ENCODE data around the gene NAALADL2. TPM values are rescaled to one million over a fixed set of nuclear protein-coding genes. Genes with fewer than 3 reads are reported as not detected.

Gene NAALADL2
- total and polyA plus RNA-seq, 2 of the 13 experiments (the other 11 are each of a cell fraction or from before 2014, with no cell fraction given) = 0.08 TPM; not detected in 1

GRCh38 chr3:174858353-174858752, 781 bp upstream of the NAALADL2 start:
- BruUV-seq (replicated peaks) = no TSS peak
- H2AFZ ChIP-seq (ENCODE audit: low read length) = no peak overlapping the region

More at GRCh38 chr3:174858353-174858752, 781 bp upstream of the NAALADL2 start:
- ATAC-seq = no peak
- CTCF ChIA-PET (ENCODE audit: low intra/inter-chr PET ratio, low total read pairs) = no interaction called here
- WGBS (ENCODE audit: low lambda C conversion rate) = 8% methylated on average over 1 of the region's 1 CpG
- no peak for FAIRE-seq
- H3K4me2 ChIP-seq (ENCODE audit: low read depth, low read length) = no peak overlapping the region
- no peak for DNase-seq (ENCODE audit: low spot score)
- no peaks in the 10 kb centered on the region for H4K20me1 ChIP-seq (ENCODE audit: insufficient read depth, low read length)
- no peaks in the 10 kb centered on the region for H3K36me3 ChIP-seq (replicated peaks in 1 of 2; ENCODE audit: control insufficient read depth in 1 of 2, insufficient read depth in 2 of 2, low read length in 2 of 2)
- H3K4me3 ChIP-seq (replicated peaks in 1 of 3; ENCODE audit: insufficient read depth in 1 of 3, low read depth in 2 of 3, low read length in 3 of 3) = no peak overlapping the region
- no peaks in the 10 kb centered on the region for H3K27me3 ChIP-seq (ENCODE audit: control insufficient read depth in 1 of 2, insufficient read depth in 2 of 2, low read length in 2 of 2)
- H3K27ac ChIP-seq (ENCODE audit: extremely low read length, insufficient read depth, low read length) = no peak overlapping the region
- no peaks in the 10 kb centered on the region for H3K79me2 ChIP-seq (ENCODE audit: insufficient read depth, low read length)
- H3K4me1 ChIP-seq (ENCODE audit: insufficient read depth, low read length) = no peaks in the 10 kb centered on the region
- intact Hi-C loops (cut with micrococcal nuclease; ENCODE audit: unreplicated experiment) = no loop called here
- POLR2A ChIA-PET = no interaction called here
- in situ Hi-C loops (cut with HindIII; ENCODE audit: extremely low pct_ligation_motif_present, low pct_unique_long_range_greater_than_20kb) = no loop called here
- TF ChIP-seq PAX8 (CRISPR knock-in tag; IDR thresholded peaks at IDR 0.05; ENCODE audit: borderline replicate concordance) = no peak
- no peak for TF ChIP-seq STAG1 (CRISPR knock-in tag; IDR thresholded peaks at IDR 0.05)
- no peak for TF ChIP-seq DR1 (CRISPR knock-in tag; IDR thresholded peaks at IDR 0.05)
- TF ChIP-seq ZFP36L2 (CRISPR knock-in tag; IDR thresholded peaks at IDR 0.05) = no peak
- no peak for TF ChIP-seq ZMYM2 (CRISPR knock-in tag; IDR thresholded peaks at IDR 0.05)
- TF ChIP-seq ZC3H13 (CRISPR knock-in tag; IDR thresholded peaks at IDR 0.05) = no peak
- no peak for TF ChIP-seq ATAD3A (CRISPR knock-in tag; IDR thresholded peaks at IDR 0.05)
- TF ChIP-seq ZNF121 (CRISPR knock-in tag; IDR thresholded peaks at IDR 0.05) = no peak
- TF ChIP-seq SMARCC2 (IDR thresholded peaks at IDR 0.05) = no peak
- no peak for TF ChIP-seq CHD4 (IDR thresholded peaks at IDR 0.05; ENCODE audit: borderline replicate concordance, low read length)
- TF ChIP-seq JUND (CRISPR knock-in tag; IDR thresholded peaks at IDR 0.05) = no peak
- TF ChIP-seq KLF9 (CRISPR knock-in tag; IDR thresholded peaks at IDR 0.05; ENCODE audit: low read depth) = no peak
- TF ChIP-seq, protein P1, sequence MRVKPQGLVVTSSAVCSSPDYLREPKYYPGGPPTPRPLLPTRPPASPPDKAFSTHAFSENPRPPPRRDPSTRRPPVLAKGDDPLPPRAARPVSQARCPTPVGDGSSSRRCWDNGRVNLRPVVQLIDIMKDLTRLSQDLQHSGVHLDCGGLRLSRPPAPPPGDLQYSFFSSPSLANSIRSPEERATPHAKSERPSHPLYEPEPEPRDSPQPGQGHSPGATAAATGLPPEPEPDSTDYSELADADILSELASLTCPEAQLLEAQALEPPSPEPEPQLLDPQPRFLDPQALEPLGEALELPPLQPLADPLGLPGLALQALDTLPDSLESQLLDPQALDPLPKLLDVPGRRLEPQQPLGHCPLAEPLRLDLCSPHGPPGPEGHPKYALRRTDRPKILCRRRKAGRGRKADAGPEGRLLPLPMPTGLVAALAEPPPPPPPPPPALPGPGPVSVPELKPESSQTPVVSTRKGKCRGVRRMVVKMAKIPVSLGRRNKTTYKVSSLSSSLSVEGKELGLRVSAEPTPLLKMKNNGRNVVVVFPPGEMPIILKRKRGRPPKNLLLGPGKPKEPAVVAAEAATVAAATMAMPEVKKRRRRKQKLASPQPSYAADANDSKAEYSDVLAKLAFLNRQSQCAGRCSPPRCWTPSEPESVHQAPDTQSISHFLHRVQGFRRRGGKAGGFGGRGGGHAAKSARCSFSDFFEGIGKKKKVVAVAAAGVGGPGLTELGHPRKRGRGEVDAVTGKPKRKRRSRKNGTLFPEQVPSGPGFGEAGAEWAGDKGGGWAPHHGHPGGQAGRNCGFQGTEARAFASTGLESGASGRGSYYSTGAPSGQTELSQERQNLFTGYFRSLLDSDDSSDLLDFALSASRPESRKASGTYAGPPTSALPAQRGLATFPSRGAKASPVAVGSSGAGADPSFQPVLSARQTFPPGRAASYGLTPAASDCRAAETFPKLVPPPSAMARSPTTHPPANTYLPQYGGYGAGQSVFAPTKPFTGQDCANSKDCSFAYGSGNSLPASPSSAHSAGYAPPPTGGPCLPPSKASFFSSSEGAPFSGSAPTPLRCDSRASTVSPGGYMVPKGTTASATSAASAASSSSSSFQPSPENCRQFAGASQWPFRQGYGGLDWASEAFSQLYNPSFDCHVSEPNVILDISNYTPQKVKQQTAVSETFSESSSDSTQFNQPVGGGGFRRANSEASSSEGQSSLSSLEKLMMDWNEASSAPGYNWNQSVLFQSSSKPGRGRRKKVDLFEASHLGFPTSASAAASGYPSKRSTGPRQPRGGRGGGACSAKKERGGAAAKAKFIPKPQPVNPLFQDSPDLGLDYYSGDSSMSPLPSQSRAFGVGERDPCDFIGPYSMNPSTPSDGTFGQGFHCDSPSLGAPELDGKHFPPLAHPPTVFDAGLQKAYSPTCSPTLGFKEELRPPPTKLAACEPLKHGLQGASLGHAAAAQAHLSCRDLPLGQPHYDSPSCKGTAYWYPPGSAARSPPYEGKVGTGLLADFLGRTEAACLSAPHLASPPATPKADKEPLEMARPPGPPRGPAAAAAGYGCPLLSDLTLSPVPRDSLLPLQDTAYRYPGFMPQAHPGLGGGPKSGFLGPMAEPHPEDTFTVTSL (CRISPR knock-in tag; IDR thresholded peaks at IDR 0.05; ENCODE audit: borderline replicate concordance) = no peak
- H3K9me3 ChIP-seq (ENCODE audit: low read length) = no peaks in the 10 kb centered on the region
- H3K9ac ChIP-seq (ENCODE audit: insufficient read depth, low read depth, low read length) = no peak overlapping the region
